ENCODE results near the gene GTF3C2. TPM values are rescaled to one million over a fixed set of nuclear protein-coding genes. Genes with fewer than 3 reads are reported as not detected.

Gene GTF3C2, protein sequence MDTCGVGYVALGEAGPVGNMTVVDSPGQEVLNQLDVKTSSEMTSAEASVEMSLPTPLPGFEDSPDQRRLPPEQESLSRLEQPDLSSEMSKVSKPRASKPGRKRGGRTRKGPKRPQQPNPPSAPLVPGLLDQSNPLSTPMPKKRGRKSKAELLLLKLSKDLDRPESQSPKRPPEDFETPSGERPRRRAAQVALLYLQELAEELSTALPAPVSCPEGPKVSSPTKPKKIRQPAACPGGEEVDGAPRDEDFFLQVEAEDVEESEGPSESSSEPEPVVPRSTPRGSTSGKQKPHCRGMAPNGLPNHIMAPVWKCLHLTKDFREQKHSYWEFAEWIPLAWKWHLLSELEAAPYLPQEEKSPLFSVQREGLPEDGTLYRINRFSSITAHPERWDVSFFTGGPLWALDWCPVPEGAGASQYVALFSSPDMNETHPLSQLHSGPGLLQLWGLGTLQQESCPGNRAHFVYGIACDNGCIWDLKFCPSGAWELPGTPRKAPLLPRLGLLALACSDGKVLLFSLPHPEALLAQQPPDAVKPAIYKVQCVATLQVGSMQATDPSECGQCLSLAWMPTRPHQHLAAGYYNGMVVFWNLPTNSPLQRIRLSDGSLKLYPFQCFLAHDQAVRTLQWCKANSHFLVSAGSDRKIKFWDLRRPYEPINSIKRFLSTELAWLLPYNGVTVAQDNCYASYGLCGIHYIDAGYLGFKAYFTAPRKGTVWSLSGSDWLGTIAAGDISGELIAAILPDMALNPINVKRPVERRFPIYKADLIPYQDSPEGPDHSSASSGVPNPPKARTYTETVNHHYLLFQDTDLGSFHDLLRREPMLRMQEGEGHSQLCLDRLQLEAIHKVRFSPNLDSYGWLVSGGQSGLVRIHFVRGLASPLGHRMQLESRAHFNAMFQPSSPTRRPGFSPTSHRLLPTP
- 31.6 and 44.4 TPM in 2 replicates for total RNA-seq

DNA sequence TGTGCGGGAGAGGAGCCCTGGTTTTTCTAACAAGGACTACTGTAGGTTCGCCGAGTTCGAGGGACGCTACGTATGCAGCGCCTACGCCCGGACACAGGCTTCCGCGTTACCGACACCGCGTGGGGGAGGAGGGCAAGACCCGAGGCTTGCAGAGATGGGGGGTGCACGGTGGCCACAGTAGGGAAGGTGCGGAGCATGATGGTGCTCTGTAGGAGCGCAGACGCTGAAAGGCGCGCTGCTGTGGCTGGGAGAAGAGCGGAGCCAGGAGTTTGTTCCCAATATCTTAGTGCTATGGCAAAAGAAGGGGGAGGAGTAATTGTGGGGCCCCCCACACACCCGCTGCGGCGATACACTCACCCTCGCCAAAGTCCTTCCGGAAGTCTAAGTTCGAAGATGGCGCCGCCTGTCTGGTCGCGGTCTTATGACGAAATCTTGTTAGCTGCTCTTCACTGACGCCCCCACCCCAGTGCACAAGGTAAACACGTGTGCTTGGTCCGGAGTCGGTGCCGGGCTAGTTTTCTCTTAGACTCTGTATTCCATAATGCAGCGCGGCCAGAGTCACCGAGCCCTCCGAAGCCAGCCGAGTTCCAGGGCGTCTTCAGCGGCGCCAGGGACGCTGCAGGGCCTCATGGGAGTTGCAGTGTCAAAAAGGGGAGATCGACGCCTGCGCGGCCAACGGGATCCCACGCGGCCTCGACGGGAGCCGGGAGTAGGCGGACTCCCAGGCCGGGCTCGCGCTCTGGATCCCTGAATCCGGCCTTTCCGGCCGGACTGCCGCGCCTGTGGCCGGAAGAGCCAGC lies at the start of gene GTF3C2:
GTF3C2 (minus strand) TSS at position 383 of the 800 bp plus-strand sequence. CDS start 13,210 bp downstream, outside the sequence.

DNA sequence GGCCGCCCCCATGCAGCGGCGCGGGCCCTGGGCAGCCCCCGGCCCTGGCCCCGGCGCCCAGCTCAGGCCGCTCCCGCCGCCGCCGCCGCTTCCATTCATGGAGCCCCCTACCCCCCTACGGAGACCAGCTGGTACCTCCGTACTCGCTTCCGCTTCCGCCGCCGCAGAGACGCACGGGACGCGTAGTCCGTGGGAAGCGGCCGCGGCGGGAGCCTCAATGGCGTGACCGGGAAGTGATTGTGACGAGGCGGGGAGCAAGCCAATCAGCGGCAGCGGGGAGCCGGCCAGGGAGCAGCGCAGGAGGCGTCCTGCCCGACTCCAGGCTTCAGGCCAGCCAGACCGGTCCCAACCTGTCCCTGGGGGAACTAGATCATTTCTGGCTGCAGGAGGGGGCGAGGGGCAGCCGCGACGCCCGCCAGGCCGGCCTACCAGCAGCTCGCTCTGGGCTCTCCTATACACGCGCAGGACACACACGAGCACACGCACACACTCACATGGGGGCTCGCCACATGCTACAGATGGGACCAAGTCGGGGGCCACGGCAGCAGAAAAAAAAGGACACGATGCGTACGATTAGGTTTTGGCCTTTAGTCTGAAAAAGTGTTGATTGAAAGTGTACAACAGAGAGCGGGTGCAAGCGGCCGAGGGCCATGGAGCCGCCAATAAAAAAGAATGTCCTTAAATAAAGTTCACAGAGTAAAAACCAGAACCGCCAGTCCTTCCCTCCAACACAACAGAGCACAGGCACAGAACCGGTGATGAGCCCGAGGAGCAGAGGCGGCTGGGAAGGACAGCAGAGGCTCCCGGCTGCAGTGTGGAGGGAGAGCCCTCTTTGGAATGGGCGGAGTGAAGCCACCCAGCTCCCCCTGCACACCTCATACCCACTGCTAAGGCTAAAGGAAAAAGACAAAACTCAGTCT lies 24.3 kb upstream of the GTF3C2 start, which contains the start of gene ZNF513:
ZNF513 (minus strand) TSS at position 109 of the 920 bp plus-strand sequence. CDS start 208 bp downstream, outside the sequence.

DNA sequence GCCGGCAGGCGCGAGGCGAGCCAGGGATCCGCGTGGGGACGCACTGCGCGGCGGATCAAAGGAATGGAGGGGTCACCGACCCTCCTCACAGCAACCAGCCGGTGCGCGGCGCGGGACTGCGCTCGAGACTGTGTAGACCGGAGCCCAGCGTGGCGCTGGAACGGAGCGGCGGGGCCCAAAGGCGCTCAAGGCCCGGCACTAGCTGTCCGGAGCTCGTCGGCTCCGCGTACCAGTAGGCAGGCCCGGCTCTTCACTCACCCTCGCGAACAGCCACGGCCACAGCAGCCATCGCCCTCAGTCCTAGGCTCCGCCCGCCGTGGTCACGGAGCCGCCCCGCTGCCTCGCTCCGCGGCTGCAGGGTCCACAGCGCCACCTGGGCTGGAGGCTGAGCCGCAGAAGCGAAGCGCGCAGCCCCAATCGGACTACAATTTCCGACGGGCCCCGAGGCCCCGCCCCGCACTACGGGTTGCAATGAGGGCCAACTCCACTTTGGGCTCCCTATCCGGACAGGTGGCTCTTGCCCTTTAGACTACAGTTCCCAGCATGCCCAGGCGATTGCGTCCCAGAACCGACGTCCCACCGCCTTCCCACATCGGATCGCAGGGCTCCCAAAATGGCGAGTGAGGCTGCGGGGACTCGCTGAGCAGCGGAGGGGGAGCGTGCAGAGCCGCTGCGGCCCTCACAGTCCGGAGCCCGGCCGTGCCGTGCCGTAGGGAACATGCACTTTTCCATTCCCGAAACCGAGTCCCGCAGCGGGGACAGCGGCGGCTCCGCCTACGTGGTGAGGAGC lies 13.7 kb upstream of the GTF3C2 start, which contains the start of the genes EIF2B4 and SNX17:
EIF2B4 (minus strand) TSS at position 313 of the 790 bp plus-strand sequence; CDS start at position 289, 24 bp downstream.
SNX17 (plus strand) TSS at position 591 of the 790 bp plus-strand sequence; CDS start at position 719, 128 bp downstream.

DNA sequence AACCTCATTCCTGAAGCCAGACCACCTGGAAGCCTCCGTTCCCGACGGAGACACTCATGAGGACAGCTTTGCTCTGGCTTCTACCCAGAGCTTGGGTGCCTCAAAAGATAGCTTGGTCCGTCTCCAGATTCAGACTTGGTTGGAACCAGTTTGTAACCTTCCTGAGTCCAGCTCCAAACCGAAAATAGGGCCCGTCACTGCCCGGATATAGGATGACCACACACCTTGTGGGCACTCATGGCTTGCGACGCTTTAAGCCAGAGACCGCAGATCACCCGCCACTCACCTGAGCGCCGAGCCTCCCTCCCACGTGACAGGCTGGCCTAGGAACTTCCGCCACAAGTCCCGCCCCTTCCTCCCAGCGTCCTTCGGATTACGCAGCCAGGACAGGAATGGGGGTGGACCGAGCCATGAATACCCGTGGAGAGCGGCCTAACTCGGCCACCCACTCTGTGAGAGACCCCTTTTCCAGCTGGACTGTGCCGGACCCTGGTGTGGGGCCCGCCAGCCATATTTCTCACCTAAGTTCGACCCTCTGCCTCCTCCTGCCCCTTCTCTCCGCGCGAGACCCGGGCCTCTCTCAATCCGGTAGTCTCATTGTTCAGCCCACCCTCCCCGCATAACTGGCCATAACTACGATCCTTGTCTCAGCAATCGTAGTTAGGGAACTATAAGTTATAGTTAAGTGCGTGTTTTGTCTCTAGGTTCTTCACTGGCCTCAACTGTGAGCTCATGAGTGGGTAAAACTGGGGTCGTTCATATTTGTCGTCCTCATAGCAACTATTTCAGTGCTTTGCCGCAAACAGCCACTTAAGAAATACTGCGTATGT lies 33.6 kb downstream of the GTF3C2 start, which contains the start of gene MPV17:
MPV17 (minus strand) TSS at position 332 of the 830 bp plus-strand sequence. CDS start 580 bp downstream, outside the sequence.

DNA sequence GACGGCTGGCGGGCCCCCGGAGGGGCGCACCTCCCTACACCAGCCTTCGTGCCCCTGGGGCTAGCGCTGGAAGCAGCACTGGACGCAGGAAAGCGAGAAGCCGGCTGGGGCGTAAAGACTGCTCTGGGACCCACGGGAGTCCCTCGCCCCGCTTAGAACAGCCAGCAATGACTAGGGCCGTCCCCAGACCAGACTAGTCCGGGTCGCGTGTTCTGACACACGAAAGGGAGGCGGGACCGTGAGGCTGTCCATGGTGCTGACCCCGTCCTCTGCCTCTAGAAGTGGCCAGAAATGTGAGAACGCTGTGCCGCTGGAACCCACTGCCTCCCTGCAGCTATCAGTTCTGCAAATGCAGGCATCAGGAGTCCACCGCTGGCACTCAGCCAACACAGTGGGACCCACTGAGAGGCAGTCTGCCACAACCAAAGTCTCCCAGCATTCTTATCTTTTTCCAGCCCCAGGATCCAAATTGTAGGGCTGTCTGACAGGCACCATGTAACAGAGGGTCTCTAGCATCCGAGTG lies 48.1 kb downstream of the GTF3C2 start, which contains the start of gene UCN:
UCN (minus strand) TSS at position 87 of the 523 bp plus-strand sequence. CDS start 550 bp downstream, outside the sequence.

DNA sequence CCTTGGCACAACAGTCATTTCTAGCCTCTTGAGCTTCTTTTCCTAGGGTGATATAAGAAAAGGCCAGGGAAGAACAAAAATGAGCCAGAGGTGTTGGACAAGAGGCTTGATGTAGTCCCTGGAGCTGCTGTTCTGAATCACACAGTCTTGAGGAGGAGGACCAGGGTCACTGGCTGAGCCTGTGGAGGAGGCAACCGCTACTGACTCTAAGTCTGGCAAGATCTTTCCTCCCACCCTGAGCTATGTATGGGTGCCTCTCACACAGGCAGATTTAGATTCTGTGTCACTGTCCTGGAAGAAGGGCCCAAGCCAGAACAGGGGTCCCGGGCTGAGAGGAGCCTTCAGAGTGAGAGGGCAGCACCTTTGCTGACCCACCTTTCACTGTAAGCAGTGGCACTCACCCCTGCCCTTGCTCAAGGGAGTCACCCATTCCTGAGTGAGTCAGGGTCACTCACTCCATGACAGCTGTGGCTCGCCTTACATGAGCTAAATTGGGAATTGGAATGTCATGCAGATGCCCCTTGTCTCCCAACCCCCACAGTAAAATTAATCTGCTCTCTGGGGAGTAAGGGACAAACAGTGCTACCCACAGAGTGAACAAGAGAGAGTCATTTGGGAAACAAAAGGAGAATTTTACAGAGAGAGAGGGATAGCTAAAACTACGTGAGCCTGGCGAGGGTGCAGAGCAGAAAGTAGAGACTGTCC lies 74.6 kb downstream of the GTF3C2 start, which contains the start of gene TRIM54:
TRIM54 (plus strand) TSS at position 575 of the 705 bp plus-strand sequence. CDS start 303 bp downstream, outside the sequence.

Other genes starting within 250 kb of the GTF3C2 start
- gene CGREF1, start 237.6 kb downstream of the GTF3C2 start, total RNA-seq = 11.6 and 28.2 TPM in 2 replicates
- gene ABHD1, start 232.9 kb downstream of the GTF3C2 start, total RNA-seq = not detected in 2 replicates
- gene PREB, start 222.1 kb downstream of the GTF3C2 start, total RNA-seq = 65.2 and 72.1 TPM in 2 replicates
- not detected in 2 replicates for gene PRR30, start 217.4 kb downstream of the GTF3C2 start, total RNA-seq
- gene TCF23, start 207.8 kb downstream of the GTF3C2 start, total RNA-seq = under 0.01 TPM in 1 of 2 replicates, not detected in the other
- gene ATRAID, start 144.7 kb downstream of the GTF3C2 start, total RNA-seq = 148 and 204 TPM in 2 replicates
- 7.6 and 13.0 TPM in 2 replicates for gene SLC5A6, start 144.5 kb downstream of the GTF3C2 start, total RNA-seq
- 22.9 and 29.3 TPM in 2 replicates for gene CAD, start 139.4 kb downstream of the GTF3C2 start, total RNA-seq
- not detected in 2 replicates for gene SLC30A3, start 93.7 kb downstream of the GTF3C2 start, total RNA-seq
- gene DNAJC5G, start 81.3 kb downstream of the GTF3C2 start, total RNA-seq = not detected in 2 replicates
- not detected in 2 replicates for gene TRIM54, start 74.3 kb downstream of the GTF3C2 start, total RNA-seq
- gene UCN, start 48.3 kb downstream of the GTF3C2 start, total RNA-seq = 1.3 and 4.5 TPM in 2 replicates
- 69.1 and 102 TPM in 2 replicates for gene MPV17, start 33.7 kb downstream of the GTF3C2 start, total RNA-seq
- gene EIF2B4, start 13.6 kb upstream of the GTF3C2 start, total RNA-seq = 29.2 and 31.3 TPM in 2 replicates
- gene SNX17, start 13.9 kb upstream of the GTF3C2 start, total RNA-seq = 148 and 159 TPM in 2 replicates
- gene ZNF513, start 24.0 kb upstream of the GTF3C2 start, total RNA-seq = 4.0 and 6.2 TPM in 2 replicates
- 54.6 and 54.7 TPM in 2 replicates for gene PPM1G, start 52.8 kb upstream of the GTF3C2 start, total RNA-seq
- gene NRBP1, start 71.9 kb upstream of the GTF3C2 start, total RNA-seq = 75.3 and 91.5 TPM in 2 replicates
- 0.97 TPM in 1 of 2 replicates, not detected in the other for gene KRTCAP3, start 85.6 kb upstream of the GTF3C2 start, total RNA-seq
- gene IFT172, start 133.0 kb upstream of the GTF3C2 start, total RNA-seq = 17.9 and 35.2 TPM in 2 replicates
- gene FNDC4, start 138.4 kb upstream of the GTF3C2 start, total RNA-seq = 12.8 and 15.6 TPM in 2 replicates
- gene GCKR, start 140.1 kb upstream of the GTF3C2 start, total RNA-seq = 0.32 TPM in 1 of 2 replicates, not detected in the other
- gene ZNF512, start 226.3 kb upstream of the GTF3C2 start, total RNA-seq = 14.6 and 17.1 TPM in 2 replicates

Data from cardiac atrium fibroblast (primary cell).